ENCODE results near the gene GPBAR1.

GRCh38 chr2:218281449-218281848 lies 20.6 kb downstream of the GPBAR1 start:
- no peak for TF ChIP-seq CTCF (IDR thresholded peaks at IDR 0.05; ENCODE audit: insufficient read depth, low read length)
- TF ChIP-seq POLR2AphosphoS5 (IDR thresholded peaks at IDR 0.05; ENCODE audit: low read depth) = no peak
- no peak for TF ChIP-seq GABPA (IDR thresholded peaks at IDR 0.05; ENCODE audit: low read depth)

Data from HL-60 (cell line).